Glomerular visceral epithelial cell (primary cell): ENCODE data around the gene MRPS18C.
A peak's percentile ranks its signal among the peaks of the same experiment; 100 is the strongest.
"Not testable (repeated sequence)": the region's sequence is repeated elsewhere in the genome, so short reads cannot be mapped to it uniquely, and the experiment has no call there.

Experiments used
- DNase-seq: peaks from one replicate; pipeline ENCODE4 v3.0.0-alpha.2; 2016; ENCODE audit errors: extremely low spot score

Gene MRPS18C

GRCh38 chr4:83498187-83498586 is 42.3 kb downstream of the MRPS18C start:
- DNase-seq, result no peak

GRCh38 chr4:83501671-83502070 is 45.8 kb downstream of the MRPS18C start:
- not testable (repeated sequence) for DNase-seq

- no peak for DNase-seq
Measured at GRCh38 chr4:83503974-83504373, 48.1 kb downstream of the MRPS18C start.

- no peak for DNase-seq
Measured at GRCh38 chr4:83504503-83504902, 48.6 kb downstream of the MRPS18C start.

- no peak for DNase-seq
Measured at GRCh38 chr4:83504996-83505395, 49.1 kb downstream of the MRPS18C start.

GRCh38 chr4:83509156-83509585 is 53.3 kb downstream of the MRPS18C start:
- peak; percentile 59 for DNase-seq

- no peak for DNase-seq
Measured at GRCh38 chr4:83510442-83510841, 54.6 kb downstream of the MRPS18C start.
